ENCODE data around the gene RBM15B. TPM values are rescaled to one million over a fixed set of nuclear protein-coding genes. Genes with fewer than 3 reads are reported as not detected.

Gene RBM15B
- total RNA-seq, 1 donor from 2014 or later, result 30.0 TPM

DNA sequence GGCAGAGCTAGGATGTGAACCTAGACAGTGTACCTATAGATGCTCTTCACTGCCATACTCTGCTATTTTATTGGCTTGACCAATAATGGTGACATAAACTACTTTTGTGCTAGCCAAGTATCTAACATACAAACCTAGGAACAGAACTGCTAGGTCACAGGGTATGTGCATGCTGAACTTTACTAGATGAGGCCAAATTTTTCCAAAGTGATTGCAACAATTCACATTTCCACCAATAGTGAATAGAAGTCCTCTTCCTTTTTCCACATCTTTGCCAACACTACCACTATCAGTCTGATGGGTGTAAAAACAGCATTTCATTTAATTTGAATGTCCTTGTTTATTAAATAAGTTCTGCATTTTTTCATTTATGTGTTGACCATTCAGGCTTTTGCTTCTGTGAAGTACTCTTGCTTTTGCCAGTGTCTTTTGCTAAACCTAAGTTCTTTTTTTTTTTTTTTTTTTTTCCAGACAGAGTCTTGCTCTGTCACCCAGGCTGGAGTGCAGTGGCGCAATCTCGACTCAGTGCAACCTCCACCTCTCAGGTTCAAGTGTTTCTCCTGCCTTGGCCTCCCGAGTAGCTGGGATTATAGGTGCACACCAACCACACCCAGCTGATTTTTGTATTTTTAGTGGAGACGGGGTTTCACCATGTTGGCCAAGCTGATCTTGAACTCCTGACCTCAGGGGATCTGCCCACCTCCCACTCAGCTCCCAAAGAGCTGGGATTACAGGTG, 54.6 kb downstream of the RBM15B start:
- DNase-seq (ENCODE audit: low spot score), result no peak

Other genes starting within 250 kb of the RBM15B start
- 124 TPM for gene MANF, start 6.0 kb upstream of the RBM15B start, total RNA-seq
- 18.8 TPM for gene DCAF1, start 108.7 kb downstream of the RBM15B start, total RNA-seq
- 19.4 TPM for gene RAD54L2, start 147.4 kb downstream of the RBM15B start, total RNA-seq